CD4-positive, alpha-beta T cell treated with Interleukin-4 for 4 hours (primary cell): Measurements from ENCODE around the gene VSIG10L2.
"Not testable (repeated sequence)": the region's sequence is repeated elsewhere in the genome, so short reads cannot be mapped to it uniquely, and the experiment has no call there.

ENCODE experiments used
- DNase-seq: peaks from one replicate; pipeline ENCODE4 v3.0.0-alpha.2; 2020

VSIG10L2 gene

DNA sequence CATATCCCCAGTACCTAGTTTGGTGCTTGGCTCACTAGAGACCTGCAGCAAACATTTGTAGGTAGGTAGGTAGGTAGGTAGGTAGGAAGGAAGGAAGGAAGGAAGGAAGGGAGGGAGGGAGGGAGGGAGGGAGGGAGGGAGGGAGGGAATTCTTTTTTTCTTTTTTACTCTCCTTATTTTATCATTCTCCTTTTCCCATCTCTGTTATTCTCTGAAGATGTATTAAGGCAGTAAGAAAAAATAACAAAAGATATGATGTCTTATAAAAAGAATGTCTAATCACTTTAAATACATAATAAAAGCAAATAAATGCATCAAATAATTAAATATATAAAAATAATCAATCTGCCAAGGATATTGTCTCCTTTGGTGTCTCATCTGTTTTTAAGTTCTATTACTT is 28.4 kb downstream of the VSIG10L2 start:
- no peak for DNase-seq

DNA sequence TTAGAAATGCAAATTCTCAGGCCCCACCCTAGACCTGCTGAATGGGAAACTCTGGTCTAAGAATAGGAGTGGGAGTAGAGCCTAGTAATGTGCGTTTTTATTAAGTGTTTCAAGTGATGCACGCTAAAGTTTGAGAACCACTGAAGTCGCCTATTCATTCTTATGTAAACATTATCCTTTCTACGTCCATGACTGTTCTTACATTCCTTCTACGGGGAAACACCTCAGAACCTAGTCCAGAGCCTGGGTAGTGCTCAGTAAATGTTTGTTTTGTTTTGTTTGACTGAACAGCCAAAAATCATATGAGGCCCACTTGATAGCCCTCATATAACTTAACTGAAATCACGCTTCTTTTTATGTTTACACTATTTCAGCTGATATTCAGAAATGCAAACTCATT is 29.8 kb downstream of the VSIG10L2 start:
- no peak for DNase-seq

DNA sequence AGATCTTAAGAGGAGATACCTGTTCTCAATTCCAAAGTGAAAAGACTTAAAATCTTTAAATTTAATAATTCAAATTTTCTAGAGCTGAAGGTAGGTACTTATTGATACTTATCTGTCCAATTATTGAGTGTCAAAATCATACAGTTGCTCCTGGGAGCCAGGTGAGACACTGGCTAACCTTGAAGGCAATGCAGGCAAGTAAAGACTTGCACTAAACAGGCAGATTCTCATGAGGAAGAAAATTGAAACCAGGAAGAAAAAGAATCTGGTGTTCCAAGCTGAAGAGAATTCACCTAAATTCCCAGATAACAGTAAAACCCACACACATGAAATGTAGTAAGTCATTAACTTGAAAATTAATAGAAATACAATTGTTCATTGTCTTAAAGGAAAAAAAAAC is 30.3 kb downstream of the VSIG10L2 start:
- no peak for DNase-seq

DNA sequence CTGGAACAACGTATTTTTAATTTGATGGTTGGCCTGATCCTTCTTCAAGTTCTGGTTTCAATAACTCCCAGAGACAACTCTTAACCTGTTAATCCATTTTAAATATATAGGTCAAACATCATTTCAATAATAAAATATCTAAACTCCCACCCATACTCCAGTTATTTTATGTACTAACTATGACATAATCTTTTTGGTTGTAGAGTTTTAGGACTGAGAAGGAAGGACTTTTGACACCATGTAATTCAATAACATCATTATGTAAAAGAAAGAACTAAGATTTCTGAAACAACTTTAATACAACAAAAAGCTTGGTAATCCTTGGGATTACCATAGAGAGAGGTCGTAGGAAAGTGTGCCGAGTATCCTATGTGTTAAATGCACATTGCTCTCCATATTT is 31.5 kb downstream of the VSIG10L2 start:
- DNase-seq = no peak

DNA sequence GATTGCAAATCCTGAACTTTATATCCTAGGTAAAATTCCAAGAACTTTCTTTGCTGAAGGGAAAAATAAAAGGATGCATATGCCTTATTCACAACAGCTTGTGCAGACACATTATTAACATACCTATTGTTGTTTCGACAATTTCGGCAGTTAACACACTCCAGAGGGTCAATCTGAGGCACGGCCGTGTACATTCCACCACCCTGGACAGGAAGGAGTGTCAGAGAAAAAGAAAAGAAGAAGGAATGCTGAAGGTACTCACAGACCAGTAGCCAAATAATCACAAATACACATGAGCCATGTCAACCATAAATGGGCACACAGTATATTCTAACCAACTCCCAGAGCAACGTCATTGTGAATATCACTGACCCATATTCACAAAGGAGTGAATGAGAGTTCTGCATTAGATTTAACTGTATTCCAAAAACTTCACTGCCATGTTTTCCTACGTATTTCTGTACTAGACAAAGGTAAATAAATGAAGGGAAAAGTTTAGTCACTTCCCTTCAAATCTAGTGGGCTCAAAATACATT is 32.4 kb downstream of the VSIG10L2 start:
- no peak for DNase-seq

DNA sequence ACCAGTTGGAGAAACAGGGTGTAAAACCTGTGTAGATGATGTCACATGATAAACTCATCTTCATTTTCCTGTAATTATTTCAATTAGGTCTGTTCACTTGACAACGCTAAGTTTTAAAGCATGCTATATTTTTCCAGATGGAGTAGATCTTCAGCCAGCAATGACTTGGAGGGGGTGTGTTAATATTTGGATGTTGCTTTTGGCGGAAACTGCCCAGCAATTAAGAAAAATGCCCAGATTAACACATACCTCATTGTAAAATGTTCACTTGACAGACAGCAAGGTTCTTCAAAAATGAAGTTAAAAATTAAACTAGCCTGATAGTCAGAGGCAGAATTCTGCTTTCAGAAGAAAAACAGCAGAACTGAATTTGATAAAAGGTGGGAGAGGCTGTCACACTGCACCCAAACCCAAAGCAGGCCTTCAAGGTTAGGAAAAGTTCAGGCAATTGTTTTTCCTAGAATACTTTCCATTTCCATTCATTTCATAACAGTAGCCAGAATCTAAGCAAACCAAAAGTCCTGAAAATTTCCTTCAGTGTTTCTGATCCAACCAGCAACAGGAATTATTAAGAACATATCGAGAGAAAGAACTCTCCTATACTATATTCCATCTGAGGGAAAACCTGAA is 33.0 kb downstream of the VSIG10L2 start:
- DNase-seq = no peak

DNA sequence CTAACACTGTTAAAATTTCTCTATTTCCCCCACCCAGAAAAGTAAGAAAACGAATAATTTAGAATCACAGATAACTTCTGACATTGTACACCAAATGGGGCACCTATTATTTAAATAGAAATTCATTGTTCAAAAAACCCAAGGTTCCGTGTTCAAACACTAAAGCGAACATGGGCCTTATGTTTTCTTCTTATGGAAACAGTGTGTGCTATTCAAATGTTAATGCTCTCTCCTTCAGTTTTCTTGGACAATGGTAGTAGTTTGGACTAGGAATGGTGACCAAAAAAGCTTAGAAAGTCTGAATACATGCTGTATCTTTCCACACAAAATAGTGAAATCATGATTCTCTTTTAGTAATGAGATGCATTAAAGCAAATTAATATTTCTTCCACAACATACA is 33.7 kb downstream of the VSIG10L2 start:
- no peak for DNase-seq

DNA sequence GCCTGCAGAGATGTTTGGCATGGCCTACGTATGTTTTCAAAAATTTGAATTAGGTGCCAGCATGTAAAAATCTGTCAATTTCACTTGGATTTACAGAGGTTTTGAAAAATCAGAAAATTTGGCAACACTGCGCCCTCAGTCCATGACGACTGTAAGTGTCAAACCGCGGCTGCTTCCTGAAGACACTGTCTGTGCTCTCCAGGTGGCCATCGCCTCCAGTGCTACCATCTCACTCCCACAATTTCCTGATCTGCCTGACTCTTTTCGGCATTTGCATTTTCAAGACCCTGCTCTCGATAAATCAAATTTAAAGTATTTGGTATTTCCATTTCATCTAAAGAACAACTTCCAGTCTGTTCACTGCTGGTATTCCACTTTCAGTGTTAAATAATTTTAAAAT is 34.6 kb downstream of the VSIG10L2 start:
- no peak for DNase-seq

DNA sequence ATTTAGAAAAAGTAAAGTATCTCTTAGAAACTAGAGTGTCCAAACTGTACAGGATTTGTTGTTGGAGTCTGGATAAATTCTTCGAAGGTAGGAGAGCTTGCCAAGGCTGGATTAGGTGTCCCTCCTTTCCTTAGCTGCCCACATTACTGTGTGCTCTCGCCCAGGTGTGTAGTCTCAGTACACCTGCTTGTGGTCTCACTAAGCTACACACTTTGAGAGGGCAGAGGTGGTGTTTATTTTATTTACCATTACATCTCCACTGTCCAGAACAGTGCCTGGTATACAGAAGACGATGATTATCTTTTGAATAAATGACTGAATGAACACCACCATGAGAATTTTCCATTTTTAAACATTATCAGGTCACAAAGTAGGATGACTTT is 36.5 kb downstream of the VSIG10L2 start:
- no peak for DNase-seq

DNA sequence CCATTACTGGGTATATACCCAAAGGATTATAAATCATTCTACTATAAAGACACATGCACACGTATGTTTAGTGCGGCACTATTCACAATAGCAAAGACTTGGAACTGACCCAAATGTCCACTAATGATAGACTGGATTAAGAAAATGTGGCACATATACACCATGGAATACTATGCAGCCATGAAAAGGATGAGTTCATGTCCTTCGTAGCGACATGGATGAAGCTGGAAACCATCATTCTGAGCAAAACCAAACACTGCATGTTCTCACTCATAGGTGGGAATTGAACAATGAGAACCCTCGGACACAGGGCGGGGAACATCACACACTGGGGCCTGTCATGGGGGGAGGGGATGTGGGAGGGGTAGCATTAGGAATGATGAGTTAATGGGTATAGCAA is 40.1 kb downstream of the VSIG10L2 start:
- not testable (repeated sequence) for DNase-seq

DNA sequence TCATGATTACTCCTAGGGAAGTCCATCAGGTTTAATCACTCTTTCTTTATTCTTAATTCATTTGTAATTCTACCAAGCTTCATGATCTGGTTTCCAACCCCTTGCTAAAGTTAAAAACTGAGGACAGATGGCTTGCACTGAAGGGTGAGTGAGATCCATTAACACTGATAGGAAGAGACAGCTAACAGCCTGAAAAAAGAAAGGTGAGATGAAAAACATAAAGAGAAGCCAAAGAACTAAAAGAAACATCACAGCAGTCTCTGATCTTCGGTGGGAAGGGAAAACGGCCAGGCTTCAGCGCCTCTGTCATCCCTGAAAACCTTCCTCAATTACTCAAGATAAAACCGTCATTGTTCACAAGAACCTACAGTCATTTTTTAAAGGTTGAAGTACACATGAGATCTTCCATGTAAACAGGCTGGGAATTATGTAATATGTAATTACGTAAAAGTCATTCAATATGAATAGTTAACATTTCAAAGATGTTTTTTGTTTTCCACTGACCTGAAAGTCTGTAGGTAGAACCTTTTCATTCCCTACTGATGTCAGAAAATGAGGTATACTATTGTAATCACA is 41.3 kb downstream of the VSIG10L2 start:
- DNase-seq = no peak

DNA sequence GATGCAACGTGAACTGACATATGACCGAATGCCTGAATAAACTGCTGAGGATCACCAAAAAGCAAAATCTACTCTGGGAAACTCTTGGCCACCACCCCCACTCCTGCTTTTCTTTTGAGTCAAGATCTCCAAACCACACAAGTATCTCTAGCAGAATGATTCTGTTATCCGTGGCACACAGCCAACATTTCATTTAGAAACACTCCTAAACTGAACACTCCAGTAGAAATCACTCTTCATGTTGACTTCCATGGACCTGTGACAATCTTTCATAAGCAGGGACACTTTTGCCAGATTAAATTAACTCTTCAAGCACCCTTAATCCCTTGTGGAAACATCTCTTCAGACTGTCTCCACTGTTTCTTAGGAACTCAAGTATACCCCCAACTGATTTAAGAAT is 44.4 kb downstream of the VSIG10L2 start:
- DNase-seq = no peak

DNA sequence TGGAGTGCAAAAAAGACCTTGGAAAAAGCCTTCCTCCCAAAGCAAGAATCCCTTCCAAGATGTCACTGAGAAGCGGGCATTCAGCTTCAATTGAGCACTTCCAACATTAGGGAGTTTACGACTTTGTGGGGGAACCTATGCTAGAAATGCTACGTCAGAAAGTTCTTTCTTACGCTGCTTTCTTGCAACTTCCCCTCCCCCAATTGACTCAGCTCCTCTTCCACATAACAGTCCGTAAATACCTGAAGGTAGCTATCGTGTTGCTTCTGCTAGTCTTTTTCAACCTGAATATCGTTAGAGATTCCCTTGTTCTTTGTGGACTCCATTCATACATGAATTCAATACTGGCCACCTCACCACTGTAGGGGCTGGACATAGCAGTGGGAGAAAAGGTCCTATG is 47.0 kb downstream of the VSIG10L2 start:
- DNase-seq = no peak

DNA sequence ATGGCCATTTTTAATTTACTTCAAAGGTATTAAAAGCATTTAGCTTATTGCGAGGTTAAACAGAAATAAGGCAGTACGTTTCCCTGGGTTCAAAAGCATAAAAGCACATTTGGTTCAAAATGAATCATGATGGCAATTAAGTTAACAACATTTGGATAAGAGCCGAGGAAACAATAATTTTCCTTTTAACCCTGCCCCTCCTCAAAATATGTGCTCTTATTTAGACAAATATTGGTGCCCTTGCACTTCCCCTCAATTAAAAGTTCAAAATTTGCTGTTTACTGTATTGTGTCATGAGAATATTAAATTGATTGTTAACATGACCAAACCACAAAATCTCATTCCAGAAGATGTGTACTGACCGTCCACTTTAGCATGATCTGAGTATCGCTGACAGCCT is 48.7 kb downstream of the VSIG10L2 start:
- DNase-seq = no peak

DNA sequence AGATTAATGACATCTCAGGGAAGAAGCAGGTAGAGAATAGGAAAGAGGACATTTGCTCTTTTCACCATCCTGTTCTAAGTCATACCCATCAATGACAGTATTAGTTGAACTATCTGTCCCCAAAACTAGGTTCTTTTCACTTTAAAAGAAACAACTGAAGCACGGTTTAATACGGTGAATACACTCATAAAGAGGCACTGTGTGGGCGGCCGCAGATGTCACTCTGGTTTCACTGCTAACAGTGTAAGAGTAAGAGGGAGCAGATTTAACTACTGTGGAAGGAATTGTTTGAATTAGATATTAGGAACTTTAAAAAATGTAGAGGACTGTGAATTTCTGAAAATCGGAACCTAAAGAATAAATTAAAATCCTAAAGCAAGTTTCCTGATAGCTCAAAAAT is 49.5 kb downstream of the VSIG10L2 start:
- no peak for DNase-seq

DNA sequence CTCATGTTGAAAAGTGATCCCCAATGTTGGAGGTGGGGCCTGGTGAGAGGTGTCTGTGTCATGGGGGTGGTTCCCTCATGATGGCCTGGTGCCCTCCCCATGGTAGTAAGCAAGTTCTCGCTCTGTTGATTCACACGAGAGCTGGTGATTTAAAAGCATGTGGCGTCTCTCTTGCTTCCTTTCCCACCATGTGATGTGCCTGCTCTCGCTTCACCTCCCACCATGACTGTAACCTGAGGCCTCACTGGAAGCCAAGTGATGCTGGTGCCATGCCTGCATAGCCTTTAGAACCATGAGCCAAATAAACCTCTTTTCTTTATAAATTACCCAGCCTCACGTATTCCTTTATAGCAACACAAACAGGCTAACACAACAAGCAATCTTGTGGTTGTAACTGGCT is 52.4 kb downstream of the VSIG10L2 start:
- DNase-seq = no peak

DNA sequence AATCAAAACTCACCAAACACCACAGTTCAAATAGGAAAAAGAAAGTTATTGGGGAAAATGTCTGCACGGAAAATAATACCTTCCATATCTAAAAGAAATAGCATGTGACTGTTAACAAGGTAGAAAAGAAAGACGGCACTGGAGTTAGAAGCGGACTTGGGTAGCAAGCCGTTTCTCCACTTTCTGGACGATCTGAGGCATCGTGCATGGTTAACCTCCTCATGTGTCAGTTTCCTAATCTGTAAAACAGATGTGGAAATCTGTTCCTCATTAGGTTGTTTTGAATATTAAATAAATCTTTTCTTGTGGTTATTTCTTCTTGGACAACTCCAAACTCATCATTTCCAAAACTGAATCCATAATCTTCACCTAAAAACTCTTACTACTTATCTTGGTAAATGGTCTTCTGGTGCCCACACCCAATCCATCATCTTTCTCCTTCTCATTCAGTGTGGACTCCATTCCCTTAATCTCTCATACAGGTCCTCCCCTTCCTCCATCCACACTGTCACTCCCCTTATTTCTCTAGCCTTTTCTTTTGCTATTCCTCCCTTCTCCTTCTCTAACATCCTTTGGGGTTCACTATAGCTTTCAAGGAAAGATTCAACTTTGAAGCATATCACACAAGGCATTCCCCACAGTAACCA is 53.5 kb downstream of the VSIG10L2 start:
- DNase-seq = no peak

DNA sequence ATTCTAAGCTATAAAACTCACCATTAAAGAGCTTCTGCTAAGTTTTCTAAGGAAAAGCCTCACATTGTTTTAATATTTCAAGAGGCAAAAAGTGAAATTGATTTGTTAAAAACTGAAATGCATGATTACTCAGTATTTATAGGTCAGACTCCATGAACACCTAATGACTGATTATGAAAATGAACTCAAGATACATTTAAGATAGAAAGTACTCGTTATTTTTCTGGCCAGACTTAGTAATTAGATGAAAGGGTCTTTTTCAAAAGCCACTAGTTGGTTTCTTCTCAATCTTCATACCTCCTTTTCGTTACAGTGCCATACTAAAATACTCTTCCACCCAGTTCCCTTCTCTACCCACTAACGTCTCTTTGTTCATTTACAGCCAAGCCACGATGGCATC is 56.3 kb downstream of the VSIG10L2 start:
- no peak for DNase-seq
